IMR-90 (cell line): Measurements from ENCODE around the gene THOP1. TPM values are rescaled to one million over a fixed set of nuclear protein-coding genes. Genes with fewer than 3 reads are reported as not detected.
A peak's percentile ranks its signal among the peaks of the same experiment; 100 is the strongest.

Experiments used
- ATAC-seq: fragments of 200-7000 bp; cut with Tn5 transposase; 2 replicates; pipeline ENCODE4 v1.9.1; 2020; ENCODE audit warnings: low read depth, mild to moderate bottlenecking, moderate library complexity
- BruUV-seq: library from RNA; stranded (reverse); fragments of 400-500 nt; replicated peaks from 2 replicates; lab custom pipeline; 2021; lab: Mats Ljungman, UMichigan
- CTCF ChIA-PET: fragments of 300-600 bp; formaldehyde crosslinking; extraction: SDS; loops from one replicate; lab custom pipeline; 2021; ENCODE audit warnings: antibody characterized with exemption; lab: Yijun Ruan, JAX
- POLR2A ChIA-PET: fragments of 300-600 bp; sonication (Branson Sonifier 250); formaldehyde crosslinking; loops from one replicate; lab custom pipeline; 2022; ENCODE audit warnings: antibody characterized with exemption; ENCODE audit not compliant: unreplicated experiment; lab: Charles Lee
- DNase-seq: peaks from one replicate; pipeline ENCODE4 v3.0.0; 2013
- H2AFZ ChIP-seq: replicated peaks from 2 replicates; pipeline ENCODE3; 2013; ENCODE audit warnings: low read length, mild to moderate bottlenecking; ENCODE audit not compliant: poor library complexity
- H2AK5ac ChIP-seq: 2 replicates; pipeline ENCODE4 v1.6.1; 2013; ENCODE audit warnings: low read depth, low read length, inconsistent platforms
- H2AK9ac ChIP-seq: replicated peaks from 2 replicates; pipeline ENCODE3; 2013; ENCODE audit warnings: mild to moderate bottlenecking, low read depth, low read length, moderate library complexity; ENCODE audit not compliant: poor library complexity
- H2BK120ac ChIP-seq: 2 replicates; pipeline ENCODE4 v1.6.1; 2013; ENCODE audit warnings: low read depth, low read length, inconsistent platforms
- H2BK15ac ChIP-seq: 3 replicates; pipeline ENCODE4 v1.6.1; 2013; ENCODE audit warnings: low read depth, low read length, inconsistent platforms
- H2BK20ac ChIP-seq: 2 replicates; pipeline ENCODE4 v1.6.1; 2013; ENCODE audit warnings: low read depth, mild to moderate bottlenecking, inconsistent platforms, low read length, moderate library complexity
- H2BK5ac ChIP-seq: 2 replicates; pipeline ENCODE4 v1.6.1; 2013; ENCODE audit warnings: mild to moderate bottlenecking, low read depth, low read length, inconsistent platforms; ENCODE audit not compliant: poor library complexity, severe bottlenecking
- H3K14ac ChIP-seq: replicated peaks from 2 replicates; pipeline ENCODE4 v1.6.1; 2013; ENCODE audit warnings: low read depth, low read length, inconsistent platforms
- H3K18ac ChIP-seq: 2 replicates; pipeline ENCODE4 v1.6.1; 2013; ENCODE audit warnings: low read depth, low read length, control low read depth
- H3K23ac ChIP-seq: 2 replicates; pipeline ENCODE4 v1.6.1; 2013; ENCODE audit warnings: low read depth, low read length, inconsistent platforms
- H3K27ac ChIP-seq: 2 replicates; pipeline ENCODE4 v1.5.1; 2013; ENCODE audit warnings: mild to moderate bottlenecking, control low read depth, low read length; ENCODE audit not compliant: insufficient read depth
- H3K27me3 ChIP-seq: 2 replicates; pipeline ENCODE4 v1.6.1; 2013; ENCODE audit warnings: low read length; ENCODE audit not compliant: control insufficient read depth, insufficient read depth
- H3K36me3 ChIP-seq: 2 replicates; pipeline ENCODE4 v1.6.1; 2013; ENCODE audit warnings: low read length, mixed read lengths; ENCODE audit not compliant: control insufficient read depth, insufficient read depth
- H3K4ac ChIP-seq: 2 replicates; pipeline ENCODE4 v1.6.1; 2013; ENCODE audit warnings: low read depth, low read length, inconsistent platforms
- H3K4me1 ChIP-seq: 2 replicates; pipeline ENCODE4 v1.6.1; 2013; ENCODE audit warnings: low read length, mixed read lengths; ENCODE audit not compliant: control insufficient read depth, insufficient read depth
- H3K4me2 ChIP-seq: 2 replicates; pipeline ENCODE4 v1.6.1; 2013; ENCODE audit warnings: low read depth, mild to moderate bottlenecking, control low read depth, low read length, moderate library complexity
- H3K4me3 ChIP-seq: 2 replicates; pipeline ENCODE4 v1.5.1; 2013; ENCODE audit warnings: low read depth, mild to moderate bottlenecking, control low read depth, low read length, moderate library complexity; ENCODE audit not compliant: insufficient read depth
- H3K56ac ChIP-seq: 2 replicates; pipeline ENCODE4 v1.6.1; 2013; ENCODE audit warnings: low read length, inconsistent platforms; ENCODE audit not compliant: insufficient read depth; ENCODE audit errors: extremely low read depth
- H3K79me1 ChIP-seq, 2 experiments: 2 replicates each; pipeline ENCODE4 v1.6.1; 2013; ENCODE audit warnings: low read length in 2 of 2, inconsistent platforms in 1 of 2, low read depth in 1 of 2
- H3K9ac ChIP-seq: 2 replicates; pipeline ENCODE4 v1.6.1; 2013; ENCODE audit warnings: low read depth, low read length, control low read depth
- H3K9me1 ChIP-seq: 2 replicates; pipeline ENCODE4 v1.6.1; 2013; ENCODE audit warnings: low read length, inconsistent platforms; ENCODE audit not compliant: insufficient read depth
- H3K9me3 ChIP-seq: 2 replicates; pipeline ENCODE4 v1.6.1; 2013; ENCODE audit warnings: low read length; ENCODE audit not compliant: control insufficient read depth, insufficient read depth
- H4K20me1 ChIP-seq: 2 replicates; pipeline ENCODE4 v1.6.1; 2013; ENCODE audit warnings: low read length, inconsistent platforms; ENCODE audit not compliant: insufficient read depth
- H4K5ac ChIP-seq: 2 replicates; pipeline ENCODE4 v1.6.1; 2013; ENCODE audit warnings: mild to moderate bottlenecking, low read depth, low read length, control low read depth
- H4K8ac ChIP-seq, 2 experiments: 2 replicates each; pipeline ENCODE4 v1.6.1; 2013; ENCODE audit warnings: low read depth in 2 of 2, low read length in 2 of 2, control low read depth in 1 of 2, inconsistent platforms in 1 of 2
- H4K91ac ChIP-seq: 2 replicates; pipeline ENCODE4 v1.6.1; 2013; ENCODE audit warnings: low read depth, low read length, inconsistent platforms; ENCODE audit not compliant: insufficient read depth
- BHLHE40 ChIP-seq: fragments of 150-350 bp; IDR thresholded peaks from 2 replicates; pipeline ENCODE4 v1.6.1; 2016; ENCODE audit warnings: mild to moderate bottlenecking, low read depth, low read length
- CEBPB ChIP-seq: IDR thresholded peaks from 2 replicates; pipeline ENCODE4 v1.6.1; 2012; ENCODE audit warnings: low read depth, low read length, improper control_type of control experiment
- CHD1 ChIP-seq: IDR thresholded peaks from 2 replicates; pipeline ENCODE4 v1.6.1; 2012; ENCODE audit warnings: low read depth, low read length, improper control_type of control experiment
- CTCF ChIP-seq: conservative IDR thresholded peaks from 2 replicates; pipeline ENCODE4 v1.5.1; 2012; ENCODE audit warnings: mild to moderate bottlenecking, low read depth, low read length, improper control_type of control experiment
- ELK1 ChIP-seq: fragments of 150-350 bp; IDR thresholded peaks from 2 replicates; pipeline ENCODE4 v1.6.1; 2016; ENCODE audit warnings: low read depth, mild to moderate bottlenecking, low read length, moderate library complexity, borderline replicate concordance
- FOS ChIP-seq: fragments of 150-350 bp; IDR thresholded peaks from 2 replicates; pipeline ENCODE4 v1.6.1; 2016; ENCODE audit warnings: low read depth, low read length
- MAFK ChIP-seq: IDR thresholded peaks from 2 replicates; pipeline ENCODE4 v1.6.1; 2012; ENCODE audit warnings: low read depth, low read length, improper control_type of control experiment
- MAZ ChIP-seq: IDR thresholded peaks from 2 replicates; pipeline ENCODE4 v1.6.1; 2012; ENCODE audit warnings: low read depth, mild to moderate bottlenecking, low read length, improper control_type of control experiment, moderate library complexity, borderline replicate concordance
- MXI1 ChIP-seq: IDR thresholded peaks from 2 replicates; pipeline ENCODE4 v1.6.1; 2012; ENCODE audit warnings: low read depth, mild to moderate bottlenecking, low read length, moderate library complexity, borderline replicate concordance
- NFE2L2 ChIP-seq: fragments of 150-350 bp; IDR thresholded peaks from 2 replicates; pipeline ENCODE4 v1.6.1; 2016; ENCODE audit warnings: low read depth, mild to moderate bottlenecking, low read length
- POLR2A ChIP-seq: IDR thresholded peaks from 2 replicates; pipeline ENCODE4 v1.6.1; 2012; ENCODE audit warnings: mild to moderate bottlenecking, low read depth, low read length
- RAD21 ChIP-seq: IDR thresholded peaks from 2 replicates; pipeline ENCODE4 v1.6.1; 2012; ENCODE audit warnings: low read length, improper control_type of control experiment
- RCOR1 ChIP-seq: IDR thresholded peaks from 2 replicates; pipeline ENCODE4 v1.6.1; 2012; ENCODE audit warnings: mild to moderate bottlenecking, low read length, improper control_type of control experiment; ENCODE audit not compliant: insufficient replicate concordance
- RFX5 ChIP-seq: IDR thresholded peaks from 2 replicates; pipeline ENCODE4 v1.8.0; 2012; ENCODE audit warnings: low read depth, mild to moderate bottlenecking, low read length, moderate library complexity
- SMC3 ChIP-seq: fragments of 150-350 bp; IDR thresholded peaks from 2 replicates; pipeline ENCODE4 v1.6.1; 2016; ENCODE audit warnings: low read depth, mild to moderate bottlenecking, antibody characterized with exemption, low read length, moderate library complexity
- USF2 ChIP-seq: fragments of 150-350 bp; IDR thresholded peaks from 2 replicates; pipeline ENCODE4 v1.6.1; 2017; ENCODE audit warnings: mild to moderate bottlenecking, antibody characterized with exemption, low read length, low read depth
- WGBS, 2 experiments: methylation state at CpG; one replicate each; pipeline versions ENCODE4 v1.1.5 to v1.1.7; 2013; ENCODE audit warnings: missing lambda C conversion rate in 2 of 2; ENCODE audit not compliant: insufficient read length in 1 of 2; ENCODE audit errors: extremely low coverage in 2 of 2; 5-methylcytosine and 5-hydroxymethylcytosine counted together
- dilution Hi-C: fragments of 300-500 bp; cut with HindIII; formaldehyde crosslinking; loops from one replicate; pipeline ENCODE4 v1.14.3; 2018; ENCODE audit warnings: low sequenced_read_pairs; ENCODE audit not compliant: unreplicated experiment
- in situ Hi-C: fragments of 300-500 bp; cut with MboI; formaldehyde crosslinking; loops from 3 replicates; pipeline ENCODE4 v1.14.3; 2019; ENCODE audit warnings: low sequenced_read_pairs, inconsistent platforms, mixed read lengths
- intact Hi-C: fragments of 100-400 bp; cut with micrococcal nuclease; formaldehyde crosslinking; loops from 2 replicates; pipeline ENCODE4 v1.10.0; 2022
- polyA plus RNA-seq, 3 experiments: library from polyadenylated mRNA; depleted of rRNA; stranded (reverse); fragments of >200 nt; gene quantifications; 2 replicates each; pipeline ENCODE4 v1.2.3, GENCODE V29; 2012; ENCODE audit warnings: low replicate concordance in 1 of 3
- total RNA-seq: library from RNA; depleted of rRNA; stranded (reverse); fragments of >200 nt; gene quantifications from 2 replicates; pipeline ENCODE4 v1.2.3, GENCODE V29; 2012

THOP1 gene
- total and polyA plus RNA-seq, 2 of the 4 experiments (the other 2 are of a cell fraction) = 57.5 to 91.9 TPM

- DNase-seq (no peak), ATAC-seq (no peak)
- no peak overlapping the region for H3K56ac ChIP-seq
- H3K36me3 ChIP-seq = peaks cover 35% of the 10 kb centered on the region
- no peak overlapping the region for H3K23ac ChIP-seq
- no peak overlapping the region for H3K27ac ChIP-seq
- peaks cover 9 to 52% of the 10 kb centered on the region in 2 experiments for H3K79me1 ChIP-seq
- intact Hi-C loops = no loop called here
- no peaks in the 10 kb centered on the region for H3K4me1 ChIP-seq
- H3K9me1 ChIP-seq = no peaks in the 10 kb centered on the region; the same call in 1 of the 2 replicates
- no peak overlapping the region for H2AK5ac ChIP-seq
- no peak overlapping the region for H3K4me3 ChIP-seq
- 91% methylated on average over 11 of the region's 16 CpGs; no CpG with 5 or more reads in 1 of the 2 experiments for WGBS, 2 experiments
- no peak overlapping the region for H3K9ac ChIP-seq
- no peak overlapping the region for H4K8ac ChIP-seq
- peaks cover 6% of the 10 kb centered on the region for H4K20me1 ChIP-seq
- ChIA-PET CTCF (no interaction called here), POLR2A (no interaction called here)
- no peak overlapping the region for H2BK20ac ChIP-seq
- H2AFZ ChIP-seq = no peak overlapping the region
- H3K27me3 ChIP-seq = no peaks in the 10 kb centered on the region
- H3K4ac ChIP-seq = no peak overlapping the region
- BruUV-seq = no TSS peak
- TF ChIP-seq RFX5 (no peak), NFE2L2 (no peak), USF2 (no peak), SMC3 (no peak), FOS (no peak), POLR2A (no peak), RAD21 (no peak), MXI1 (no peak), ELK1 (no peak), MAFK (no peak), CTCF (no peak), RCOR1 (no peak), CHD1 (no peak), CEBPB (no peak), MAZ (no peak), BHLHE40 (no peak)
- H3K4me2 ChIP-seq = no peak overlapping the region
- in situ Hi-C loops = no loop called here
- H2BK15ac ChIP-seq = no peak overlapping the region
- H2BK120ac ChIP-seq = no peak overlapping the region
- no peaks in the 10 kb centered on the region for H3K9me3 ChIP-seq
- no peak overlapping the region for H3K14ac ChIP-seq
- no peak overlapping the region for H4K5ac ChIP-seq
- dilution Hi-C loops = no loop called here
- H4K91ac ChIP-seq = no peak overlapping the region
- H3K18ac ChIP-seq = no peak overlapping the region
- H2BK5ac ChIP-seq = no peak overlapping the region
- H2AK9ac ChIP-seq = peak overlapping the region; percentile 65
Measured at GRCh38 chr19:2791876-2792275, 6.6 kb downstream of the THOP1 start.
